H1 (cell line): ENCODE results near the gene ARID1B. TPM values are rescaled to one million over a fixed set of nuclear protein-coding genes. Genes with fewer than 3 reads are reported as not detected.

Source experiments
- CTCF ChIA-PET: fragments of 300-600 bp; sonication (Branson Sonifier 250); formaldehyde crosslinking; loops from one replicate; lab custom pipeline; 2021; ENCODE audit not compliant: partially characterized antibody; lab: Charles Lee
- POLR2A ChIA-PET: fragments of 300-600 bp; sonication (Branson Sonifier 250); formaldehyde crosslinking; loops from one replicate; lab custom pipeline; 2021; ENCODE audit warnings: inconsistent platforms; ENCODE audit not compliant: partially characterized antibody; lab: Charles Lee
- DNase-seq, 2 experiments: peaks; one replicate each; pipeline versions ENCODE4 v3.0.0 to v3.0.0-alpha.2; 2010 to 2022; ENCODE audit warnings: low spot score in 2 of 2, low read depth in 1 of 2, mixed read lengths in 1 of 2
- FAIRE-seq: peaks from 2 replicates; lab custom pipeline; 2011; peaks lifted over from hg19 to GRCh38; lab: Jason Lieb, UNC
- H2AFZ ChIP-seq: 2 replicates; pipeline ENCODE4 v1.8.1; 2012; ENCODE audit warnings: low read length, inconsistent platforms
- H2AK5ac ChIP-seq: 2 replicates; pipeline ENCODE4 v1.6.1; 2013; ENCODE audit warnings: low read depth, low read length
- H2BK120ac ChIP-seq: replicated peaks from 2 replicates; pipeline ENCODE3; 2013; ENCODE audit warnings: low read depth, low read length, inconsistent platforms
- H2BK12ac ChIP-seq: 2 replicates; pipeline ENCODE4 v1.6.1; 2013; ENCODE audit warnings: low read depth, low read length
- H2BK15ac ChIP-seq: 2 replicates; pipeline ENCODE4 v1.6.1; 2013; ENCODE audit warnings: low read length
- H2BK20ac ChIP-seq: 2 replicates; pipeline ENCODE4 v1.6.1; 2013; ENCODE audit warnings: low read length
- H2BK5ac ChIP-seq: 2 replicates; pipeline ENCODE4 v1.6.1; 2013; ENCODE audit warnings: low read depth, low read length
- H3K14ac ChIP-seq: 2 replicates; pipeline ENCODE4 v1.6.1; 2013; ENCODE audit warnings: inconsistent platforms; ENCODE audit not compliant: insufficient read length
- H3K18ac ChIP-seq: 2 replicates; pipeline ENCODE4 v1.6.1; 2013; ENCODE audit warnings: low read length; ENCODE audit errors: extremely low read depth
- H3K23ac ChIP-seq: 2 replicates; pipeline ENCODE4 v1.6.1; 2013; ENCODE audit warnings: inconsistent platforms; ENCODE audit not compliant: insufficient read length
- H3K23me2 ChIP-seq: 2 replicates; pipeline ENCODE4 v1.6.1; 2013; ENCODE audit warnings: low read depth, low read length
- H3K27ac ChIP-seq: 2 replicates; pipeline ENCODE4 v1.6.1; 2011; ENCODE audit warnings: low read depth, low read length, inconsistent platforms
- H3K27me3 ChIP-seq, 4 experiments: replicated peaks in 1 of 4; 1 replicate in 1 of 4; 2 replicates in 3 of 4; pipeline versions ENCODE4 v1.6.1 to v1.8.1; 2011 to 2013; ENCODE audit warnings: low read length in 3 of 4, mild to moderate bottlenecking in 3 of 4, inconsistent platforms in 2 of 4, mixed read lengths in 2 of 4, moderate library complexity in 1 of 4; ENCODE audit not compliant: control insufficient read depth in 3 of 4, insufficient read depth in 3 of 4; ENCODE audit errors: extremely low read depth in 1 of 4
- H3K36me3 ChIP-seq, 4 experiments: 2 replicates each; pipeline versions ENCODE4 v1.6.1 to v1.8.1; 2011 to 2013; ENCODE audit warnings: mild to moderate bottlenecking in 4 of 4, low read length in 3 of 4, moderate library complexity in 2 of 4, control low read depth in 1 of 4, inconsistent platforms in 1 of 4; ENCODE audit not compliant: insufficient read depth in 4 of 4, control insufficient read depth in 2 of 4
- H3K4ac ChIP-seq: replicated peaks from 2 replicates; pipeline ENCODE3; 2013; ENCODE audit warnings: low read length, low read depth, mixed read lengths, inconsistent platforms; ENCODE audit not compliant: insufficient read length
- H3K4me1 ChIP-seq, 4 experiments: replicated peaks in 1 of 4; 1 replicate in 1 of 4; 2 replicates in 3 of 4; pipeline versions ENCODE4 v1.6.1 to v1.8.1; 2011 to 2013; ENCODE audit warnings: low read length in 3 of 4, inconsistent platforms in 2 of 4, mixed read lengths in 1 of 4; ENCODE audit not compliant: insufficient read depth in 4 of 4, control insufficient read depth in 3 of 4
- H3K4me2 ChIP-seq, 2 experiments: 2 replicates each; pipeline versions ENCODE4 v1.6.1 to v1.8.1; 2011 to 2013; ENCODE audit warnings: low read depth in 2 of 2, low read length in 2 of 2, control low read depth in 1 of 2, inconsistent platforms in 1 of 2, mild to moderate bottlenecking in 1 of 2; ENCODE audit not compliant: insufficient read depth in 1 of 2
- H3K4me3 ChIP-seq, 4 experiments: fragments of 200-600, 300-600 bp in 1 of 4; sonication (generic), shearing (Covaris generic), sonication (Bioruptor Twin) in 1 of 4; 2 replicates each; pipeline versions ENCODE4 v1.5.1 to v1.8.1; 2011 to 2016; ENCODE audit warnings: low read length in 4 of 4, low read depth in 3 of 4, control low read depth in 2 of 4, inconsistent platforms in 2 of 4, mild to moderate bottlenecking in 2 of 4, mixed read lengths in 1 of 4, moderate library complexity in 1 of 4; ENCODE audit not compliant: insufficient read depth in 2 of 4; ENCODE audit errors: extremely low read depth in 1 of 4
- H3K56ac ChIP-seq: replicated peaks from 2 replicates; pipeline ENCODE3; 2013; ENCODE audit warnings: low read depth, mild to moderate bottlenecking, mixed read lengths, low read length, inconsistent platforms; ENCODE audit not compliant: insufficient read length
- H3K79me1 ChIP-seq: 2 replicates; pipeline ENCODE4 v1.6.1; 2013; ENCODE audit warnings: low read depth, low read length, control low read depth
- H3K79me2 ChIP-seq, 2 experiments: 2 replicates each; pipeline versions ENCODE4 v1.6.1 to v1.8.1; 2012 to 2013; ENCODE audit warnings: low read length in 2 of 2, mild to moderate bottlenecking in 2 of 2, inconsistent platforms in 1 of 2; ENCODE audit not compliant: insufficient read depth in 2 of 2, control insufficient read depth in 1 of 2
- H3K9ac ChIP-seq, 4 experiments: replicated peaks in 1 of 4; 1 replicate in 1 of 4; 2 replicates in 3 of 4; pipeline versions ENCODE4 v1.6.1 to v1.8.1; 2011 to 2013; ENCODE audit warnings: low read depth in 3 of 4, low read length in 3 of 4, control low read depth in 2 of 4, mild to moderate bottlenecking in 2 of 4, moderate library complexity in 2 of 4, inconsistent platforms in 1 of 4; ENCODE audit errors: extremely low read depth in 1 of 4
- H3K9me3 ChIP-seq, 2 experiments: 2 replicates each; pipeline versions ENCODE4 v1.6.1 to v1.8.1; 2012 to 2013; ENCODE audit warnings: mild to moderate bottlenecking in 2 of 2, moderate library complexity in 2 of 2, control low read depth in 1 of 2, inconsistent platforms in 1 of 2, low read depth in 1 of 2, low read length in 1 of 2, mixed read lengths in 1 of 2; ENCODE audit not compliant: insufficient read depth in 2 of 2
- H4K20me1 ChIP-seq, 2 experiments: replicated peaks in 1 of 2; 2 replicates each; pipeline versions ENCODE3 to v1.8.1; 2011 to 2013; ENCODE audit warnings: inconsistent platforms in 2 of 2, low read length in 2 of 2, mild to moderate bottlenecking in 1 of 2; ENCODE audit not compliant: insufficient read depth in 2 of 2, control insufficient read depth in 1 of 2
- H4K5ac ChIP-seq: 2 replicates; pipeline ENCODE4 v1.6.1; 2013; ENCODE audit warnings: low read length, low read depth, mixed read lengths, inconsistent platforms; ENCODE audit not compliant: insufficient read length
- H4K8ac ChIP-seq: 2 replicates; pipeline ENCODE4 v1.8.0; 2013; ENCODE audit warnings: mild to moderate bottlenecking, moderate library complexity, low read length, inconsistent platforms; ENCODE audit not compliant: insufficient read depth; ENCODE audit errors: extremely low read depth
- H4K91ac ChIP-seq: replicated peaks from 2 replicates; pipeline ENCODE3; 2013; ENCODE audit warnings: low read length, mixed read lengths, inconsistent platforms; ENCODE audit not compliant: insufficient read length
- BACH1 ChIP-seq: IDR thresholded peaks from 2 replicates; pipeline ENCODE4 v1.6.1; 2012; ENCODE audit warnings: low read length, improper control_type of control experiment
- CREB1 ChIP-seq: IDR thresholded peaks from 2 replicates; pipeline ENCODE4 v1.6.1; 2012; ENCODE audit warnings: inconsistent platforms
- CTBP2 ChIP-seq: IDR thresholded peaks from 2 replicates; pipeline ENCODE4 v1.7.0; 2011; ENCODE audit warnings: borderline replicate concordance, mild to moderate bottlenecking, moderate library complexity, mixed read lengths, low read length; ENCODE audit not compliant: insufficient read depth, insufficient read length
- EZH2 ChIP-seq: fragments of 200-600 bp; sonication (generic); IDR thresholded peaks from 2 replicates; pipeline ENCODE4 v1.7.1; 2012; ENCODE audit warnings: low read depth, mild to moderate bottlenecking, moderate library complexity, low read length, inconsistent platforms; ENCODE audit not compliant: severe bottlenecking
- GABPA ChIP-seq: IDR thresholded peaks from 2 replicates; pipeline ENCODE4 v1.6.1; 2011; ENCODE audit warnings: mild to moderate bottlenecking, low read length, moderate library complexity, borderline replicate concordance; ENCODE audit not compliant: insufficient read depth
- GTF2F1 ChIP-seq: IDR thresholded peaks from 2 replicates; pipeline ENCODE4 v1.6.1; 2012; ENCODE audit warnings: low read depth, low read length, improper control_type of control experiment, borderline replicate concordance
- POLR2A ChIP-seq, 2 experiments: IDR thresholded peaks; 1 replicate in 1 of 2; 2 replicates in 1 of 2; pipeline ENCODE4 v1.6.1; 2011; ENCODE audit warnings: low read depth in 2 of 2, low read length in 2 of 2, mild to moderate bottlenecking in 2 of 2; ENCODE audit errors: control extremely low read depth in 1 of 2
- SIRT6 ChIP-seq: IDR thresholded peaks from one replicate; pipeline ENCODE4 v1.7.1; 2012; ENCODE audit warnings: low read length, inconsistent platforms
- TAF7 ChIP-seq: optimal IDR thresholded peaks from 2 replicates; pipeline ENCODE3; 2011; ENCODE audit warnings: low read depth, mild to moderate bottlenecking, inconsistent platforms, low read length, moderate library complexity, borderline replicate concordance
- TCF12 ChIP-seq: IDR thresholded peaks from 2 replicates; pipeline ENCODE4 v1.6.1; 2011; ENCODE audit warnings: low read depth, mild to moderate bottlenecking, low read length
- WGBS, 2 experiments: shearing (Covaris generic) in 1 of 2; methylation state at CpG; one replicate each; pipeline versions ENCODE4 v1.1.6 to v1.1.7; 2013 to 2015; ENCODE audit warnings: low lambda C conversion rate in 2 of 2, mixed read lengths in 2 of 2, inconsistent platforms in 1 of 2, low coverage in 1 of 2, missing lambda C conversion rate in 1 of 2; ENCODE audit not compliant: insufficient replicate concordance in 2 of 2, insufficient coverage in 1 of 2, insufficient read length in 1 of 2; ENCODE audit errors: extremely low coverage in 1 of 2, missing lambda C conversion rate in 1 of 2; 5-methylcytosine and 5-hydroxymethylcytosine counted together
- polyA plus RNA-seq, 7 experiments: library from polyadenylated mRNA; depleted of rRNA in 3 of 7; stranded (reverse) in 5 of 7; unstranded in 2 of 7; fragments of >200 nt in 5 of 7; fragments of 200-250 nt in 2 of 7; gene quantifications; 1 replicate in 5 of 7; 2 replicates in 1 of 7; 4 replicates in 1 of 7; pipeline versions ENCODE4 v1.2.1 to v1.2.3, GENCODE V29; 2011 to 2013; ENCODE audit warnings: missing spikeins in 2 of 7, mixed read lengths in 2 of 7
- total RNA-seq: library from RNA; stranded (reverse); fragmentation: NEBNext Ultra II Directional; extraction: Animal tissue kit (Norgen Biotek cat#: 25700); gene quantifications from 2 replicates; pipeline ENCODE4 v1.2.1, GENCODE V29; 2021
- TF ChIP-seq, protein P1 (sequence below), 3 experiments: IDR thresholded peaks; 1 replicate in 2 of 3; 2 replicates in 1 of 3; pipeline versions ENCODE4 v1.5.1 to v1.6.1; 2011; ENCODE audit warnings: low read length in 3 of 3, mild to moderate bottlenecking in 3 of 3, inconsistent platforms in 2 of 3, low read depth in 1 of 3, moderate library complexity in 1 of 3; ENCODE audit not compliant: insufficient read depth in 1 of 3; ENCODE audit errors: control extremely low read depth in 1 of 3

Gene ARID1B
- total and polyA plus RNA-seq, 2 of the 8 experiments (the other 6 are each of a cell fraction or from before 2014, with no cell fraction given): 24.3 to 70.3 TPM

DNA sequence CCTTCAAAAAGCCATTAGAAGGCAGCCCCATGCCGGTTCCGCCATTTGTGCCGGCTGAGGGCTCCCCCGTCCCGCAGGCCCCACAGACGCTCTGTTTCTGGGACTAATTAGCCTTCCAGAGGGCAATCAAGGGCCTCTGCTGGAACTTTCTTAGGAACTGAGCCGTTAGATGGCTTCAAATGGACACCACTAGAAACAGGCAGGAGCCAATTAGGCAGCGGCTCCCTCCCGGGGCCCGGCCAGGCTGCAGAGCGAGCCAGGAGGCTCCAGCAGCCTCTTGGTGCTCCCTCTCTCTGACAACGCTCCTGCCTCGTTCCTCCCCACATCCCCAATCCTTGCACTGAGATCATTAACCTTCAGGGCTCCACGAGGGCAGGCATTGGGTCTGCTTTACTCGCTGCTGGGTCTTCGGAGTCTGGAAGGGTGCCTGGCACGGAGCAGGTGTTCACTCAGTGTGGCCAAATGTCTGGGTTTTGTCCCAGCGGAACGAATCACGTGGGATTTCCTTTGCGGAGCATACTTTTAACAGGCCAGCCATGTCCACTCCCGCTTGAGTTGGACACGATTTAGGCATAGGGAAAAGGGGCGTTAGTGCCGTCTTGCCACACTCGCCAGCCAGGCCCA lies 447.9 kb downstream of the ARID1B start:
- WGBS, 2 experiments: 87% methylated on average over 23 of the region's 26 CpGs; no CpG with 5 or more reads in 1 of the 2 experiments
- peak overlapping the region; percentile 26 for H4K91ac ChIP-seq
- no peak overlapping the region for H3K23ac ChIP-seq
- ChIA-PET POLR2A (no interaction called here), CTCF (no interaction called here)
- no peak overlapping the region for H4K5ac ChIP-seq
- no peaks in the 10 kb centered on the region for H3K36me3 ChIP-seq
- peaks cover 0 to 2% (median 0%) of the 10 kb centered on the region in 4 experiments; a peak in 1 of 7 replicates for H3K27me3 ChIP-seq
- H2BK12ac ChIP-seq: no peak overlapping the region
- no peak overlapping the region for H3K9ac ChIP-seq
- H2AK5ac ChIP-seq: no peak overlapping the region
- H3K56ac ChIP-seq: no peak overlapping the region
- DNase-seq (no peak), FAIRE-seq (no peak)
- H3K23me2 ChIP-seq: peaks cover 3% of the 10 kb centered on the region; the same call in 1 of the 2 replicates
- no peaks in the 10 kb centered on the region for H3K9me3 ChIP-seq
- H3K27ac ChIP-seq: no peak overlapping the region
- no peak overlapping the region for H3K14ac ChIP-seq
- H3K4ac ChIP-seq: no peak overlapping the region
- peaks cover 0 to 23% (median 7%) of the 10 kb centered on the region in 4 experiments; a peak in 5 of 7 replicates for H3K4me1 ChIP-seq
- no peak overlapping the region for H3K18ac ChIP-seq
- no peak overlapping the region for H2BK5ac ChIP-seq
- H4K8ac ChIP-seq: no peak overlapping the region; the same call in 1 of the 2 replicates
- H3K4me3 ChIP-seq: no peak overlapping the region
- peak overlapping the region; percentile 83 for H2AFZ ChIP-seq
- H3K4me2 ChIP-seq: no peak overlapping the region
- H2BK20ac ChIP-seq: no peak overlapping the region
- no peak overlapping the region for H2BK15ac ChIP-seq
- peaks cover 0 to 5% of the 10 kb centered on the region in 2 experiments for H4K20me1 ChIP-seq
- no peak overlapping the region for H2BK120ac ChIP-seq
- H3K79me1 ChIP-seq: no peaks in the 10 kb centered on the region
- H3K79me2 ChIP-seq: no peaks in the 10 kb centered on the region
- TF ChIP-seq POLR2A (IDR thresholded peaks at IDR 0.05; ENCODE audit: control extremely low read depth in 1 of 2, low read depth in 2 of 2, low read length in 2 of 2) (no peak), GABPA (no peak), CREB1 (no peak), GTF2F1 (no peak), TCF12 (no peak), EZH2 (no peak), TAF7 (no peak), CTBP2 (no peak), BACH1 (no peak), SIRT6 (no peak)
- TF ChIP-seq, protein P1, sequence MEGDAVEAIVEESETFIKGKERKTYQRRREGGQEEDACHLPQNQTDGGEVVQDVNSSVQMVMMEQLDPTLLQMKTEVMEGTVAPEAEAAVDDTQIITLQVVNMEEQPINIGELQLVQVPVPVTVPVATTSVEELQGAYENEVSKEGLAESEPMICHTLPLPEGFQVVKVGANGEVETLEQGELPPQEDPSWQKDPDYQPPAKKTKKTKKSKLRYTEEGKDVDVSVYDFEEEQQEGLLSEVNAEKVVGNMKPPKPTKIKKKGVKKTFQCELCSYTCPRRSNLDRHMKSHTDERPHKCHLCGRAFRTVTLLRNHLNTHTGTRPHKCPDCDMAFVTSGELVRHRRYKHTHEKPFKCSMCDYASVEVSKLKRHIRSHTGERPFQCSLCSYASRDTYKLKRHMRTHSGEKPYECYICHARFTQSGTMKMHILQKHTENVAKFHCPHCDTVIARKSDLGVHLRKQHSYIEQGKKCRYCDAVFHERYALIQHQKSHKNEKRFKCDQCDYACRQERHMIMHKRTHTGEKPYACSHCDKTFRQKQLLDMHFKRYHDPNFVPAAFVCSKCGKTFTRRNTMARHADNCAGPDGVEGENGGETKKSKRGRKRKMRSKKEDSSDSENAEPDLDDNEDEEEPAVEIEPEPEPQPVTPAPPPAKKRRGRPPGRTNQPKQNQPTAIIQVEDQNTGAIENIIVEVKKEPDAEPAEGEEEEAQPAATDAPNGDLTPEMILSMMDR (IDR thresholded peaks at IDR 0.05; ENCODE audit: control extremely low read depth in 1 of 3, insufficient read depth in 1 of 3, low read depth in 1 of 3, low read length in 3 of 3): no peak
